ENCODE results near the gene CORT.

DNA sequence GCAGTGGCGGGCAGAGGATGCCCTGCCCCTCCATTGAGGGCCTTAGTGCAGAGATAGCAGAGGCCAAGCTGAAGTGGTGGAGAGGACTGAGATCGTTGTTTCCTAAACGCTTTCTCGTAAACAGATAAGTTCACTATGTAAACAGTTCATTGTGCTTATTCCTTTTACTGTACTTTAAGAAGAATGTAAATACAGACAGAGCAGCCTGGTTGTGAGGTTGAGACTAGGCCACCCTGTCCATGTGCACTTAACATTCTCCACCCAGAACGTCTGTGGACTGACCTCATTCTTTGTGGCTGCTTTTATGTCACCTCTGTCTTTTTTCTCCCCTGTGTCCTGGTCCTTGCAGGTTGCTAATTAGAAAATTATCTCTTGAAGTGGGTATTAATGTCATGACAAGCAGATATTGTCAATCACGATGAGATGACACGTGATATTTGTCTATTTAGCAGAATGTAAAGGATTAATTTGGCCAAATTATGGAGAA, 11.1 kb upstream of the CORT start:
- TF ChIP-seq EP300 (IDR thresholded peaks at IDR 0.05) (peak in 1 of 4 donors; percentile 9), POLR2AphosphoS5 (IDR thresholded peaks at IDR 0.05) (peak in 1 of 2 donors; percentile 30)
- TF ChIP-seq, protein P1, sequence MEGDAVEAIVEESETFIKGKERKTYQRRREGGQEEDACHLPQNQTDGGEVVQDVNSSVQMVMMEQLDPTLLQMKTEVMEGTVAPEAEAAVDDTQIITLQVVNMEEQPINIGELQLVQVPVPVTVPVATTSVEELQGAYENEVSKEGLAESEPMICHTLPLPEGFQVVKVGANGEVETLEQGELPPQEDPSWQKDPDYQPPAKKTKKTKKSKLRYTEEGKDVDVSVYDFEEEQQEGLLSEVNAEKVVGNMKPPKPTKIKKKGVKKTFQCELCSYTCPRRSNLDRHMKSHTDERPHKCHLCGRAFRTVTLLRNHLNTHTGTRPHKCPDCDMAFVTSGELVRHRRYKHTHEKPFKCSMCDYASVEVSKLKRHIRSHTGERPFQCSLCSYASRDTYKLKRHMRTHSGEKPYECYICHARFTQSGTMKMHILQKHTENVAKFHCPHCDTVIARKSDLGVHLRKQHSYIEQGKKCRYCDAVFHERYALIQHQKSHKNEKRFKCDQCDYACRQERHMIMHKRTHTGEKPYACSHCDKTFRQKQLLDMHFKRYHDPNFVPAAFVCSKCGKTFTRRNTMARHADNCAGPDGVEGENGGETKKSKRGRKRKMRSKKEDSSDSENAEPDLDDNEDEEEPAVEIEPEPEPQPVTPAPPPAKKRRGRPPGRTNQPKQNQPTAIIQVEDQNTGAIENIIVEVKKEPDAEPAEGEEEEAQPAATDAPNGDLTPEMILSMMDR (IDR thresholded peaks at IDR 0.05) = no peak
